NCI-H510A (cell line): ENCODE results near the gene DMAC2.
"Not testable (repeated sequence)": the region's sequence is repeated elsewhere in the genome, so short reads cannot be mapped to it uniquely, and the experiment has no call there.

Experiments
- DNase-seq: peaks from one replicate; lab custom pipeline; 2025; lab: John Stamatoyannopoulos, UW

DMAC2 gene

DNA sequence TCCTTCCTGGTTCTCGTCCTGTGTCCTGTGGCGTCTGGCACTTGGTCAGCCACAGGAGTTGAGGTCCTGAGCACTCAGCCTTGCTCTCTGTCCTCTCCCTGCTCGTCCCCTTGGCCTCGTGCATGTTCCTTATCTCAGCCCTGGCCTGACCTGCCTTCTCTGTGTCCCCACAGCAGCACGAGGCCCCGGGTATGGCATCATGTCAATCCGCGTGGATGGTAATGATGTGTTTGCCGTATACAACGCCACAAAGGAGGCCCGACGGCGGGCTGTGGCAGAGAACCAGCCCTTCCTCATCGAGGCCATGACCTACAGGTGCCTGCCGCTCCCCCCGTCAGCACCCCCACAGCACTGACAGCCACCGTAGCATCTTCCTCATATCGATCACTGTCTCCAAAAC is 17.3 kb downstream of the DMAC2 start:
- no peak for DNase-seq

DNA sequence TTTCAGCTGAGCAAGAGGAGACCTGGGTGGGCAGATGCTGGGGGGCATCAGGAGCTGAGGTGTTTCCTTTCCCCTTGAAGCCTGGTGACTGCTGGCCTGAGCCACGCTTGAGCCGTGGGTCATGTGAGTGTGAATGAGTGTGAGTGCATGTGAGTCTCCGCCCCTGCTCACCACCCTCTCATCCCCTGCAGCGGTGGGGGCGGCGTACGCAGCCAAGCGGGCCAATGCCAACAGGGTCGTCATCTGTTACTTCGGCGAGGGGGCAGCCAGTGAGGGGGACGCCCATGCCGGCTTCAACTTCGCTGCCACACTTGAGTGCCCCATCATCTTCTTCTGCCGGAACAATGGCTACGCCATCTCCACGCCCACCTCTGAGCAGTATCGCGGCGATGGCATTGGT is 17.7 kb downstream of the DMAC2 start:
- no peak for DNase-seq

GRCh38 chr19:41421314-41421713 is 18.4 kb downstream of the DMAC2 start:
- DNase-seq = peak; percentile 90

DNA sequence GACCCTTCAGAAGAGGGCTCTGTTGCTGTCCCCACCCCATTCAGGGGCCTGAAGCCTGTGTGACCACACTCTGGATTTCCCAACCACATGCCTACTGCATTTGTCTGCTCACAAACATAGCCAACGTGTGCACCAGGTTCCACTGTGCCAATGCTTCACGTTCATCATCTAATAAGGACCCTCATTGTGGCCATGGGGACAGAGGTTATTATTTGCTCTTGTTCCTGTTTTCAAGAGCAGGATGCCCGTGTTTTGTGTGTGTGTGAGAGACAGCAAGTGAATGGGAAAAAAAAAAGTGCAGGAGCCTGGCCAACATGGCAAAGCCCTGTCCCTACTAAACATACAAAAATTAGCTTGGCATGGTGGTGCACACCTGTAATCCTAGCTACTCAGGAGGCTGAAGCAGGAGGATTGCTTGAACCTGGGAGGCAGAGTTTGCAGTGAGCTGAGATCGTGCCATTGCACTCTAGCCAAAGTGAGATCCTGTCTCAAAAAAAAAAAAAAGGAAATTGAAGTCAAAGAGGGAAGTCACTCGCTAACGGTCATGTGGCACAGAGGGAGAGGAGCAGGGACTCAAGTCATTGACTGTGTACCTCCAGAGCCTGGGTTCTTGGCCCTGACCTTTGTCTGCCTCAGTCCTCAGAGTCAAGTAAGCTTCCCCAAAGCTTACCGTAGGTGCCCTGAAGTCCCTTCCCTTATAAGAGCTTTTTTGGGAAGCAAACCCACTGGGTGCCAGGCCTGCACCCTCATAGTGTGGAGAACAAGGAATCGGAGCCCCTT is 19.4 kb downstream of the DMAC2 start:
- no peak for DNase-seq

- DNase-seq = peak; percentile 78
These were observed 23.5 kb downstream of the DMAC2 start for GRCh38 chr19:41416194-41416674.

GRCh38 chr19:41415154-41415571 is 24.5 kb downstream of the DMAC2 start:
- DNase-seq = peak; percentile 85

DNA sequence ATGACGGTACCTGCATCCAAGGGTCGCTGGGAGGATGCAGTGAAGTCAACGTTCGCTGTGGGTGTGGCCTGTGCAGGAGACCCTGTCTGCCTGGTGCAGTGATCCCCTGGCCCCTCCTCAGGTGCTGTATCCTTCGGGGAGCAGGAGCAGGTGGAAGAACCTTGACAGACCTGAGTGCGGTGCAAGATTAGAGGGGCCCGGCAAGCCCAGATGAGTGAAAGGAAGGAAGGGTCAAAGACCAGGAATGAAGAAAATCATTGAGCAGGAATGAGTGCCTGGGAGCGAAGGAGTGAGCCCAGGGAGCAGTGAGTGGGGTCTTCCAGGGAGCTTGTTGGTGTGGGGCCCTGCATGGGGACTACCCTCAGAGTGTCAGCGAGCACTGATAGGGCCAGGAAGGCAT is 25.3 kb downstream of the DMAC2 start:
- no peak for DNase-seq

GRCh38 chr19:41413947-41414346 is 25.8 kb downstream of the DMAC2 start:
- no peak for DNase-seq

DNA sequence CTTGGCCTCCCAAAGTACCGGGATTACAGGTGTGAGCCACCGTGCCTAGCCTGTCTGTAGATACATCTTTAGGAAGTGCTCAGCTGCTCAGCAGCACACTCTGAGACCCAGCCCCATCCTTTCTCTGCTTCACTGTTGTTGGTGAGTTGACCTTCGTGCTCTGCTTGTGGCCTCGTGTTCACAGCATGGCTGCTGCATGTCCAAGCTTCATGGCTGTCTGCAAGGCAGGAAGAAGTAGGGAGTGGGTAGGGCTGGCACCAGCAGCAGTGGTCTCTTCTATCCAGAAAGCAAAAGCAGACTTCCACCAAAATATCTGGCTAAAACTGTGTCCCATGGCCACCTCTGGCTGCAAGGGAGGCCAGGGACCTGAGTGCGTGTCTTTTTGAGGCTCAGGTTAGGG is 26.8 kb downstream of the DMAC2 start:
- no peak for DNase-seq

GRCh38 chr19:41411968-41412265 is 27.8 kb downstream of the DMAC2 start:
- no peak for DNase-seq

DNA sequence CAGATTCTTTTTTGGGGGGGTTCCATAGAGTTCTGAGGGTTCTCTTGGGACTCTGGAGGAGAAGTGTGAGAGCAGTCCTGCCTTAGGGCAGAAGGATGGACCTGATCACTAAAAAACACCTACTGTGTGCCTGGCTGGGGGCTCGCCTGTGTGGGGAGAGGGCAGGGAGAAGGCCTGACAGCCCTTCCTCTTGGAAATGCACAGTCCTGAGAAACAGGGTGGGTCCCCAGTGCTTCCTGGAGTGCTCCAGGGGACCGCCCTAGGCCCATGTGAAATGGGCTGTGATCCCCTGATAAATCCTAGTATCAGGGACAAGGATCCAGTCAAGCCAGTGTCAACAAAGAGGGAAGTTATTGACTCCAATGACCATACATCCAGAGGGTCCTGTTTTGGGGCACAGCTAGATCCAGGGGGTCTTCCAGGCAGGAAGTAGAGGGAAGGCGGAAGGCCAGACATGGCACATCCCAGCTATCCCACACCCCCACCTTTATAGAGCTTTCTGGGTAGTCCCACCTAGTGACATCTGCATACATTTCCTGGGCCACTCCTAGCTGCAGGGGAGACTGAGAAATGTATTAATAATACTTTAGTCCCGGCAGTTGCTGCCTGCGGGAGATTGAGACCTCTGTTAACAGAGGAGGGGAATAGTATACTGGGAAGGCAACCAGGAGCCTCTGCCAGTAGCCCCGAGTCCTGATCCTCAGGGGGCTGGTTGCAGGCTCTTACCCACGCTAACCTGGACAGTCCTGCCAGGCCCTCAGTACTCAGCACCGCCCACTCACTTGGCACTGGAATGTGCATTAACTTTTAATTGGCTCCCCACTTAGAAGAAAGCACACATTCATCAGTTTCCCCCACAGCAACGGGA is 28.4 kb downstream of the DMAC2 start:
- no peak for DNase-seq

DNA sequence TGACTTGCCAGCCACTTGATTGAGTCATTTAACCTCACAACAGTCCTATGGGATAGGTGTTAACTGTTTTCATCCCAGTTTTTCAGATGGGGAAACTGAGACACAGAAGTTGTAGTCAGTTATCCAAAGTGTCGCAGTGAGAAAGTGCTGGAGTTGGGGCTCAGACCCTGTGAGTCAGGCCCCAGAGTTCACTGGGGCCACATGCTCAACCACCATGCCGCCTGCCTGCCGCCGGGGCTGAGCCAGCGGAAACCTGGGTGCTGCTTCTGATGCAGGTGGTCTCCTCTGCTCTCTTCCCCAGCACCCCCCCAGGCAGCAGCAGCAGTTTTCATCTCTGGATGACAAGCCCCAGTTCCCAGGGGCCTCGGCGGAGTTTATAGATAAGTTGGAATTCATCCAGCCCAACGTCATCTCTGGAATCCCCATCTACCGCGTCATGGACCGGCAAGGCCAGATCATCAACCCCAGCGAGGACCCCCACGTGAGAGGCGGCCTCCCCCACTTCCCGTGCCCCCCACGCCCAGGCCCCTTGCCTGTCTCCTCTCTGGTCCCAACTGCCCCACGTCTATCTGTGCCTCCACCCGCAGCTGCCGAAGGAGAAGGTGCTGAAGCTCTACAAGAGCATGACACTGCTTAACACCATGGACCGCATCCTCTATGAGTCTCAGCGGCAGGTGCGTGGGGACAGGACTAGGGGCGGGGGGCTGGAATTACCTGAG is 29.2 kb downstream of the DMAC2 start:
- no peak for DNase-seq

DNA sequence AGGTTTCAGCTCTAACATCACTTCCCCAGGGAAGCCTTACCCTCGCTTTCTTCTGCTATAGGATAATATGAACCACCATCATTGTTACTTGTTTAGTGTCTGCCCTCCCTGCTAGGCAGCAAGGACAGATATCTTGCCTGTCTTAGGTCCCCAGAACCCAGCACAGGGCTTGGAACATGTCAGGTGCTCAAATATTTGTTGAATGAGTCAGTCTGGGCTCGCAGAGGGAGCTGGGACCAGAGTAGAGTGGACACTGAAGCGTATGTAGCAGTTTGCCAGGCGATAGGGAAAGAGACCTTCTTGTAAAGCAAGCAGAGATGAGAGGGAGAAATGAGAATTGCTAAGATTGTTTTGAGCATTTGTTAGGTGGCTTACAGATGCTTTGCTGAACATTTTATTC is 30.4 kb downstream of the DMAC2 start:
- DNase-seq = peak; percentile 77

DNA sequence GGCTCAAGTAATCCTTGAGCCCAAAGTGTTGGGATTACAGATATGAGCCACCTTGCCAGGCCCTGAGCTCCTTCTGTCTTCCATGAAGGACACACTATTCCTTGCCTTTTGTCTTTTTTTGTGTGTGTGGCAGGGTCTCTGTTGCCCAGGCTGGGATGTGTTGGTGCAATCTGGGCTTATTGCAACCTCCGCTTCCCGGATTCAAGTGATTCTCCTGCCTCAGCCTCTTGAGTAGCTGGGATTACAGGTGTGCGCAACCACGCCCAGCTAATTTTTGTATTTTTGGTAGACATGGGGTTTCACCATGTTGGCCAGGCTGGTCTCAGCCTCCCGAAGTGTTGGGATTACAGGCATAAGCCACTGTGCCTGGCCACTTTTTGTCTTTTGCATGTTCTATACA is 30.9 kb downstream of the DMAC2 start:
- DNase-seq = not testable (repeated sequence)

- no peak for DNase-seq
These were observed 31.5 kb downstream of the DMAC2 start for GRCh38 chr19:41408256-41408655.

DNA sequence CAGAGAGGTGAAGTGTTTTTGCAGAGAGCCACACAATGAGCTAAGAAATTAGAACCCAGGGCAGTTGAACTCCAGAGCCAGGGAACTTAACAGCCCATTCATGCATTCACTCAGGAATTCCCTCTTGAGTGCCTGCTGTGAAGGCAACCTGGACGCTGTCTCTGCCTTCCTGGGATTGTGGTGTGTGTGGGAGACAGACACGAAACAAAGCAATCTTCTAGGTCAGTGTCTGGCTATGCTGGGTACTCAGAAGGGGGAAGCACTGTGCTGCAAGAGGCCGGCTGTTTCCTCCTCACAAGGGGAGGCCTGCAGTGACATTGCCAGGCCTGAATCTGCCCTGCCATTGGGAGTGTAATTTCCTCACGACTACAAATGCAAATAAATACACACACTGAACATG is 32.4 kb downstream of the DMAC2 start:
- no peak for DNase-seq

GRCh38 chr19:41405776-41406175 is 33.9 kb downstream of the DMAC2 start:
- DNase-seq = no peak

DNA sequence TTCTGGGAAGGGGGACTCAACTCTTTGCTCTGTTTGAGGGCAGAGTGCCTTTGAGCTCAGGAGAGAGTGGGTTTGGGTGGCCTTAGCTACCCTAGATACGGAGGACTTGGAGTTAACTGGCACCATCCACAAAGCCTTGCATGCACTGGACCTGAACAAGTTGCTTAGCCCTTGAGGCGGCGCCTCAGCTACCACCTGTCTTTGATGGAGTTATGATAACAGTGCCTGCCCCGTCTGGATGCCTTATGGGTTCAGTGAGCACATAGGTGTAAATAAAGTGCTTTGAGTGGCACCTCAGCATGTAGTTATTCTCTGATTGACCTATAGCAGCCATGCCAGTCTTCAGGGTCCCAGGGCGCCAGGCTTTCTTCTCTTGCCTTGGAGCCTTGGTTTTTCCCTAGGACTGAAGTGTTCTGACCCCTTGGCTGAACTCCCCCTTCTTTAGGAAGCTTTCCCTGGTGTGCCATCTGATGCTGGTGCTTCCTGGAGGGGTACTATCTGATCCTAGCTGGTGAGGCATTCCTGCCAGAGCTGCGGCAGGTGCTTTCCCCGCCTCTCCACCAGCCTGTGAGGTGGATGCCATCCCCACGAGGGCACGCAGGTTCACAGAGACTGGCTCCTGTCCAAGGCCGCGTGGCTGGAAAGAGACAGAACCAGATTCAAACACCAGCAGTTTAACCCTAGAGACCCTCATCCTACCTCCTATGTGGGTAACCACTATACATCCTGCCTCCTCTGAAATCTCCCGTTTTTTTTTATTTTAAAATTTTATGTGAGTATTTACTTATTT is 36.3 kb downstream of the DMAC2 start:
- DNase-seq = peak; percentile 59

DNA sequence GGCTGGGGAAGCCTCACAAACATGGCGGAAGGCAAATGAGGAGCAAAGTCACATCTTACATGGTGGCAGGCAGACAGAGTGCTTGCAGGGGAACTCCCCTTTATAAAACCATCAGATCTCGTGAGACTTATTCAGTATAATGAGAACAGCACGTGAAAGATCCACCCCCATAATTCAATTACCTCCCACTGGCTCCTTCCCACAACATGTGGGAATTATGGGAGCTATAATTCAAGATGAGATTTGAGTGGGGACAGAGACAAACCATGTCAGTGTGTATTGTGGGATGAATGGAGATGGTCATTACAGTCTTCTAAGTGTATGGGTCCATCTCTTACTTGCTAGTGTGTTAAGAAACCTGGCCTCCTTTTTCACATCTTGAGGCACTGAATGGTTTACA is 37.7 kb downstream of the DMAC2 start:
- no peak for DNase-seq

GRCh38 chr19:41401483-41401882 is 38.2 kb downstream of the DMAC2 start:
- no peak for DNase-seq

- no peak for DNase-seq
These were observed 40.2 kb downstream of the DMAC2 start for GRCh38 chr19:41399525-41399924.

DNA sequence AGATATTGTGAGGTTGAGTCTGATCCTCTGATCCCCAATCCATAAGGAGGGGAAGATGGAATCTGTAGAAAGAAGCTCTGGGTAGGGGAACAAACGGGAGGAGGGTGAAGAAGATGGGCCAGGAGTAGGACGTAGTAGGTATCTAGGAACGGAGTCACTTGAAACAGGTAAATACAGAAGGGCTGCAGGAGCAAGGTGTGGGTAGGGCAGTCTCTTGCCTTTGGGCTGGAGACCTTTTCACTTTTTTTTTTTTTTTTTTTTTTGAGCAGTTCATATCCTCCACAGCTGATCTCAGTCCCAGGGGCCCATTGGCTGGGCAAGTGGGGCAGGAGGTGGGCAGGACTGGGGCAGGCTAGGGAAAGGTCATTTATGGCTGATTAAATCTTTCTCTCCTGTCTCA is 40.6 kb downstream of the DMAC2 start:
- no peak for DNase-seq
